Right ventricle myocardium inferior (tissue), 1 donor: Measurements from ENCODE around the gene MAP4K4. TPM values are rescaled to one million over a fixed set of nuclear protein-coding genes. Genes with fewer than 3 reads are reported as not detected.
A peak's percentile ranks its signal among the peaks of the same experiment; 100 is the strongest.

Source experiments
- ATAC-seq: fragments of 200-7000 bp; cut with Tn5 transposase; one replicate; pipeline ENCODE4 v1.9.1; 2020; ENCODE audit warnings: mild to moderate bottlenecking, moderate library complexity
- DNase-seq: peaks from one replicate; pipeline ENCODE4 v3.0.0; 2021; ENCODE audit errors: missing footprints
- intact Hi-C: fragments of 100-400 bp; cut with DNase I; formaldehyde crosslinking; loops from one replicate; pipeline ENCODE4 v1.11.0; 2022
- total RNA-seq: library from RNA; stranded (reverse); fragmentation: NEBNext Ultra II Directional; extraction: Animal tissue kit (Norgen Biotek cat#: 25700); gene quantifications from one replicate; pipeline ENCODE4 v1.2.1, GENCODE V29; 2021
- donor health status: DM: no; HTN: yes; CAD: no; lungs with severe emphysema.

Gene MAP4K4
- total RNA-seq, 1 donor from 2014 or later, result 82.5 TPM

GRCh38 chr2:101815154-101815553, 117.6 kb downstream of the MAP4K4 start:
- intact Hi-C loops, result no loop called here
- no peak for DNase-seq
- ATAC-seq, result no peak

DNA sequence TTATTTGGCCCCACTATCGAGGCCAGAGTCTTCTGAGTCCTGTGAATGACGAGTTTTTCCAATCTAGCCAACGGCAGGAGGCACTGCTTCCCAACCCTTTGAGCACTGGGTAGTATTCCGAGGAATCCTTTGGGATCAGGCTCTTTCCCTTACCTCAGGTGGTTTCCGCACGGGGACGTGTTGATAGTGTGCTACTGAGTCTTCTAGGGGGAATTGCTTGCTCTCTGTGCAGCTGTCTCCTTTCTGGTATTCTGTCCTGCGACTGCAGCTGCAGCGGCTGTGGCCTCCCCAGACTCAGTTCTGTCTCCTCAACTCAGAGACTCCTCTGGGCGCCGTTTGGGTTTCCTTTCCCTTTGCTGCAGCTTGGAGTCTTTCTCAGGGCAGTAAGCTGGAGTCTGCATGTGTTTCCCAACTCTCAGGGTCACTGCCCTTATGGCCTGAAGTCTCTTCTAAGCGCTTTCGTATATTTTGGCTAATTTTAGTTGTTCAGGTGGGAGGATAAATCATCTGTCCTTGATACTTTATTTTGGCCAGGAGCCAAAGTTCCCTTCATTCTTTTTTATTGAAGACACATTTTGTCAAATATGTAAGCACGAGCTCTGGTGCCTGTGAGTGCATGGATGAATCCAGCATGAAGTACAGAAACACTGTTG, 118.4 kb downstream of the MAP4K4 start:
- DNase-seq (no peak), ATAC-seq (peak; percentile 28)
- intact Hi-C loops, result no loop called here

DNA sequence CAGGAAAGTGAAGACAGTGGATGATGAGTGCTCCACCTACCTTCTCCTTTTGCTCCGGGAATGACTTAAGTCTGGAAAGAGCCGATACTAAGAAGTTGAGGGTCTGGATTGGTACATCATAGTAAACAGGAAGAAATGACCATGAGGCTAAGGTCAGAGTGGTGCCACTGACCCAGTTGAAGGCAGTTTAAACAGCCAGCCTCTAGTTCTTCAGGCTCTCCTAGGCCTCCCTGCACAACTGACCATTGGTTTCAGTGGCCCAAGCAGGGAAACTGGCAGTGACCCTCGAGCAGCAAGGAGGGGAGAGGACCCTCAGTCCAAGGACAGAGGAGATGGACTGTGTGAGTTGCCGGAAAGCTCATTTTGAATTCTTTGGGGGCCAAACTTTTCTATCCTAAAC, 119.1 kb downstream of the MAP4K4 start:
- DNase-seq (no peak), ATAC-seq (no peak)
- intact Hi-C loops, result no loop called here

DNA sequence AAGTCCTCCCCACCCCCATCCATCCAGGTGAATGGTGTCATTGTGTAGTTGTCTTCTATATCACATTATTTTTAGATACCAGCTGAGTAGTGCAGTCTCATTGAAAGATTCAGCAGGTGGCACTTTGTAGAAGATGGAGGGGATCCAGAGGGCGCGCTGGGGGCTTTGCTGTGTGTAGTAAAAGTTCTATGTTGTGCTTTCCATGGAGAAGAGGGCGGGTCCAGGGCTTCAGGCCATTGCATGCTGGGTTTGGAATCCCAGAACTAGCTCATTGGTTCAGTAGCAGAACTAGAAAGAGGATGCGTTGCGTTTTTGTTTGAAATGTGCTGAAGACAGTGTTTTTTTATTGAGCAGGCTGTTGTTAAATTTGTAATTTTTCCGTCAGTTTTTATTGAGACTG, 120.0 kb downstream of the MAP4K4 start:
- intact Hi-C loops, result no loop called here
- DNase-seq (no peak), ATAC-seq (no peak)

GRCh38 chr2:101818531-101819451, 121.3 kb downstream of the MAP4K4 start:
- intact Hi-C loops, result no loop called here
- DNase-seq, result no peak
- no peak for ATAC-seq

DNA sequence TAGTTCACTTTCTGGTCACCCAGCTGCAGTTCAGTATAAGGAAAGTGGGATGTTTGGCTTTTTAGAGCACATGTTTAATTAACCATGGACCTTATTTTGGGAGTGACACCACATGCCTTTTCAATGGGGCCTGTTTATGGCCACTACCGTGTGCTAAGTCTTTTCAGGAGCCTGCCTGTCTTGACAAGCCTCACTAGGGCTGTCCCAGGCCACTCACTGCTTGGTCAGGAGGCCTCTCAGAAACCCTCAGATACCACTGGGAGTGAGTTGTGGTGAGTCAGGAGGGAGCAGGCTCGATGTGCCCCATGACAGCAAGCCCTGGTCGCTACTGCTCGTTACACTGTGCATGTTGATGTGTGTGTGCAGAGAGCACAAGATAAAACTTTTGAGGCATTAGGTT, 123.0 kb downstream of the MAP4K4 start:
- intact Hi-C loops, result loop anchor here (5.0 kb wide), 1 partner anchor 33 kb away; no protein-coding TSS in a partner anchor
- ATAC-seq (peak; percentile 17), DNase-seq (no peak)

- ATAC-seq (no peak), DNase-seq (no peak)
- intact Hi-C loops, result loop anchor here (5.0 kb wide), 1 partner anchor 34 kb away; no protein-coding TSS in a partner anchor
Observed at GRCh38 chr2:101821059-101821805, 123.7 kb downstream of the MAP4K4 start.

GRCh38 chr2:101821828-101822458, 124.4 kb downstream of the MAP4K4 start:
- no peak for DNase-seq
- ATAC-seq, result no peak
- intact Hi-C loops, result loop anchor here (5.0 kb wide), 1 partner anchor 35 kb away; no protein-coding TSS in a partner anchor

DNA sequence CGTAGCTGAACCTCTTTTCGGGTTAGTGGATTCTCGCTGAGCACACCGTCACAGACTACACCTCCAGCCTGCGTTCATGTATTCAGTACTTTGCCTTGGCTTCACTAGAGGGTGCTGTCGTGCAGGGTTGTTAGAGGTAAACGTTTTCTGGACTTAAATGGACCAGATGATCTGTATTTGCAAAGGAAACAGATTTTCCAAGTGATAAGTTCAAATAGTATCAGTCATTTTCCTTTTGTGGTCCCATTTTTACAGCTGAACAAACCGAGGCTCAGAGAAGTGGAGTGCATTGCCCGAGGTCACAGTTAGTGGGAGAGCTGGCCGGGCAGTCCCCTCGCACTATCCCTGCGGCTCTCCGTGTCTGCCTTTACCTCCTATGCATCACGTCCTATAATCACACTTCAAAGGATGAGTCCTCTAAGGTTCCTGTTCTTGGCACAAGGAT, 125.9 kb downstream of the MAP4K4 start:
- intact Hi-C loops, result loop anchor here (5.0 kb wide), 1 partner anchor 36 kb away; no protein-coding TSS in a partner anchor
- ATAC-seq, result peak; percentile 69
- peak; percentile 43 for DNase-seq

DNA sequence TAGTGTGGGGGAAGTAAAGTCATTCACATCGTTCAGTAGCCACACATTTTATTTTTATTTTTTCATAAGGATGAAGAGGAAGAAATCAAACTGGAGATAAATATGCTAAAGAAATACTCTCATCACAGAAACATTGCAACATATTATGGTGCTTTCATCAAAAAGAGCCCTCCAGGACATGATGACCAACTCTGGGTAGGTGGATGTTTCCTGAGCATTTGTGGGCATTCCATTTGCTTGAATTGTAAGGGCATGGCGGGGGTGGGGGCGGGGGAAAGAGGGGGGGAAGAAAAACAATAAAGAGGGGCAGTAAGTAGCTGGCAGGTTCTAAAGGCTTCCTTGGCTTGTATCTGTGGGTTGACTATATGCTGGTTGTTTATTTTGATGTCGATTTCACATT, 126.4 kb downstream of the MAP4K4 start:
- no peak for ATAC-seq
- DNase-seq, result no peak
- intact Hi-C loops, result loop anchor here (5.0 kb wide), 1 partner anchor 37 kb away; no protein-coding TSS in a partner anchor

DNA sequence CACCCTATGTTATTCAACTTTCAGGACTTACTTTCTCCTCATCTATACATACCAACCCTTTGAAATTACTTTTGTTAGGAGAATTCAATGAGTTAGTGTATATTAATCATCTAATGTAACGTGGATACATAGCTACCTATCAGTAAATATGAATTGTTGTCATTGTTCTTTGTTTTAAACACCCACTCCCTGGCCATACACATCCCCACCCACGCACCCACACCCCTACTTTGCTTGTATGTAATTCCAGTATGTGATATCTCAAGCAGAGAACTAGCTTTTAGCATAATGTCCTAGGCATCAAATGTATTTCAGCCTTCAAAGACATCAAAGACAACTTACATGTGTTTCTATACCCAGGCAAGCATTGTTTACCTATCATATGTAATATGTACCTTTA, 129.2 kb downstream of the MAP4K4 start:
- DNase-seq, result no peak
- intact Hi-C loops, result no loop called here
- ATAC-seq, result no peak

- DNase-seq (no peak), ATAC-seq (no peak)
- intact Hi-C loops, result no loop called here
Observed at GRCh38 chr2:101827246-101827645, 129.7 kb downstream of the MAP4K4 start.

DNA sequence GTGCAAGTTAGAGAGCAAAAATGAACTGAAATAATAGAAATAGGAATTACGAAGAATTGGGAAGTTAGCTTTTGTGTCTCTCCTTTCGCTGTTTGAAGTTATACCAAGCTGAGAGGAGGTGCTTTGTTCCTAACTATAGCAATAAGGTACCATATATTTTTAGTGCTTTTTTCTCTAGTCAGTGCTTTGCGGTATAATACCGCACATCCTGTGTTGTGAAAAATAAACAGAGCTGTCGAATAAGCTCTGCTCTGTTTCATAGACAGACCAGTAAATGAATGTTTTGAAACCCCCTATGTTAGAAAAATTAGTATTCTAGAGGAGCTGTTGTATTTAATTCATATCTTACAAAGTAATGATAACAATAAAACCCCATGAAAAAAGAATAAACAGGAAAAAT, 130.8 kb downstream of the MAP4K4 start:
- DNase-seq (no peak), ATAC-seq (no peak)
- intact Hi-C loops, result no loop called here

- no peak for DNase-seq
- intact Hi-C loops, result no loop called here
- peak; percentile 35 for ATAC-seq
Observed at GRCh38 chr2:101828673-101829334, 131.3 kb downstream of the MAP4K4 start.

DNA sequence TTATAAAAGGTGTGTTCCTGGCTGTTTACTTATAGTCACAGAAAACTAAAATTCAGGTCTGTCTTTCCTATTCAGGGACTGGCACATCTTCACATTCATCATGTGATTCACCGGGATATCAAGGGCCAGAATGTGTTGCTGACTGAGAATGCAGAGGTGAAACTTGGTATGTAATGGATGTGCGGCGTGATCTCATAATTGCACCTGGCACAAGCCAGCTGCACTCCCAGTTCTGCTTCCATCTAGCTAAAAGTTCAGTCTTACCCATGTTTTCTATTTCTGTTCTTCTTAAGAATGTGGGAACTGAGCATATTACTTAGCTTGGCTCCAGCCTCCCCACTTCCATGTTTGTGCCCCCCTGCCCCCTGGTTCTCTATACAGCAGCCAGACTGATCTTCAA, 131.9 kb downstream of the MAP4K4 start:
- no peak for ATAC-seq
- intact Hi-C loops, result no loop called here
- DNase-seq, result no peak

DNA sequence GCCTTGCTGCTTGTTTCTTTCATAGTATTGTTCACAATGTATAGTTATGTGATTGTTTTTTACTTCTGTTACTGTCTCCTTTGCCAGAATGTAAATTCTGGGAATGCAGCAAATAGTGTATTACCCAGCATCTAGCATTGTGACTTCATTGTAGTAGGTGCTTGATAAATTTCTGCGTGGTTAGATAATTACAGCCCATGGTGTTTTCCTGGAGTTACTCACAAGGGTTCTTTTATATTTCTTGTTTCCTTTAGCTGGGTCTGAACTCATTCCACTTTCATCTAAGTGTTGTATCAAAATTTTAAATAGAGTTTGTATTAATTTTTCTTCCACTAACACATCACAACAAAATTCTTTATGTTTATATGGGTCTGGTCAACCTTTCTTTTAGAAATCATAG, 132.6 kb downstream of the MAP4K4 start:
- intact Hi-C loops, result loop anchor here (2.0 kb wide), 3 partner anchors 311 to 487 kb away; no protein-coding TSS in a partner anchor
- ATAC-seq (no peak), DNase-seq (no peak)

GRCh38 chr2:101830555-101830954, 133.0 kb downstream of the MAP4K4 start:
- peak; percentile 18 for ATAC-seq
- DNase-seq, result no peak
- intact Hi-C loops, result loop anchor here (2.0 kb wide), 3 partner anchors 312 to 488 kb away; no protein-coding TSS in a partner anchor

- intact Hi-C loops, result loop anchor here (1.0 to 2.0 kb wide), 4 partner anchors 132 to 489 kb away; no protein-coding TSS in a partner anchor
Observed at GRCh38 chr2:101831351-101831865, 133.9 kb downstream of the MAP4K4 start.

More at GRCh38 chr2:101831351-101831865, 133.9 kb downstream of the MAP4K4 start:
- DNase-seq (peak; percentile 73), ATAC-seq (peak; percentile 80)
